Neural cell (in vitro differentiated cells): ENCODE measurements around the gene DHRS3. TPM values are rescaled to one million over a fixed set of nuclear protein-coding genes. Genes with fewer than 3 reads are reported as not detected.

Experiments
- H2AFZ ChIP-seq: fragments of 200-600, 300-800 bp; sonication (generic), shearing (Covaris generic); 2 replicates; pipeline ENCODE4 v1.6.0; 2014; ENCODE audit warnings: low read depth, mild to moderate bottlenecking, antibody characterized with exemption, low read length, moderate library complexity
- H3F3A ChIP-seq: fragments of 200-600 bp; shearing (Covaris generic); 2 replicates; pipeline ENCODE4 v1.6.1; 2016; ENCODE audit warnings: mild to moderate bottlenecking, moderate library complexity, mixed read lengths, antibody characterized with exemption, low read length; ENCODE audit not compliant: insufficient read depth, poor library complexity, severe bottlenecking
- H3K27ac ChIP-seq: fragments of 200-600, 300-800 bp; sonication (generic), shearing (Covaris generic); 2 replicates; pipeline ENCODE4 v1.5.1; 2014; ENCODE audit warnings: mild to moderate bottlenecking, low read length, moderate library complexity
- H3K27me3 ChIP-seq: fragments of 300-800, 200-600 bp; sonication (generic), shearing (Covaris generic); 2 replicates; pipeline ENCODE4 v1.6.0; 2014; ENCODE audit warnings: mild to moderate bottlenecking, low read depth, low read length, moderate library complexity; ENCODE audit not compliant: insufficient read depth
- H3K36me3 ChIP-seq: fragments of 300-800, 200-600 bp; sonication (generic), shearing (Covaris generic); 2 replicates; pipeline ENCODE4 v1.5.1; 2014; ENCODE audit warnings: mild to moderate bottlenecking, antibody characterized with exemption, low read length, moderate library complexity; ENCODE audit not compliant: insufficient read depth
- H3K4me2 ChIP-seq: fragments of 300-800, 200-600 bp; sonication (generic), shearing (Covaris generic); 2 replicates; pipeline ENCODE4 v1.6.0; 2014; ENCODE audit warnings: mild to moderate bottlenecking, low read length
- H3K4me3 ChIP-seq: fragments of 300-800, 200-600 bp; sonication (generic), shearing (Covaris generic); 2 replicates; pipeline ENCODE4 v1.5.1; 2014; ENCODE audit warnings: mild to moderate bottlenecking, low read length, moderate library complexity
- H3K79me2 ChIP-seq: fragments of 200-600 bp; shearing (Covaris generic); replicated peaks from 2 replicates; pipeline ENCODE4 v1.6.0; 2014; ENCODE audit warnings: mild to moderate bottlenecking, low read length, moderate library complexity; ENCODE audit not compliant: insufficient read depth
- H3K9ac ChIP-seq: fragments of 300-800, 200-600 bp; sonication (generic), shearing (Covaris generic); 2 replicates; pipeline ENCODE4 v1.6.1; 2016; ENCODE audit warnings: mild to moderate bottlenecking, low read length, mixed read lengths
- H3K9me2 ChIP-seq: fragments of 200-600 bp; shearing (Covaris generic); 2 replicates; pipeline ENCODE4 v1.6.1; 2016; ENCODE audit warnings: mild to moderate bottlenecking, low read length, mixed read lengths; ENCODE audit not compliant: insufficient read depth
- H3K9me3 ChIP-seq: fragments of 200-600, 300-800 bp; sonication (generic), shearing (Covaris generic); 2 replicates; pipeline ENCODE4 v1.6.1; 2016; ENCODE audit warnings: mild to moderate bottlenecking, mixed run types, low read length, moderate library complexity, mixed read lengths
- H4K20me1 ChIP-seq: fragments of 200-600 bp; shearing (Covaris generic); 2 replicates; pipeline ENCODE4 v1.6.1; 2016; ENCODE audit warnings: mild to moderate bottlenecking, mixed run types; ENCODE audit not compliant: insufficient read depth
- EP300 ChIP-seq: fragments of 450-650 bp; conservative IDR thresholded peaks from 2 replicates; pipeline ENCODE4 v1.6.1; 2014; ENCODE audit warnings: antibody characterized with exemption, mild to moderate bottlenecking, moderate library complexity; ENCODE audit not compliant: poor library complexity, severe bottlenecking
- EZH2 ChIP-seq: fragments of 200-600, 300-800 bp; shearing (Covaris generic), sonication (generic); IDR thresholded peaks from 2 replicates; pipeline ENCODE4 v1.6.1; 2014; ENCODE audit warnings: antibody characterized with exemption, low read length, borderline replicate concordance, mild to moderate bottlenecking; ENCODE audit not compliant: insufficient read depth, poor library complexity, severe bottlenecking
- MXI1 ChIP-seq: fragments of 450-650 bp; conservative IDR thresholded peaks from 2 replicates; pipeline ENCODE4 v1.6.1; 2014; ENCODE audit warnings: antibody characterized with exemption, mild to moderate bottlenecking; ENCODE audit not compliant: poor library complexity, severe bottlenecking
- POLR2AphosphoS5 ChIP-seq: IDR thresholded peaks from 2 replicates; pipeline ENCODE4 v1.6.1; 2012
- RAD21 ChIP-seq: fragments of 450-650 bp; conservative IDR thresholded peaks from 2 replicates; pipeline ENCODE4 v1.6.1; 2014; ENCODE audit warnings: antibody characterized with exemption, mild to moderate bottlenecking, moderate library complexity
- SMC3 ChIP-seq: fragments of 450-650 bp; conservative IDR thresholded peaks from 2 replicates; pipeline ENCODE4 v1.6.1; 2014; ENCODE audit warnings: antibody characterized with exemption, mild to moderate bottlenecking, moderate library complexity; ENCODE audit not compliant: poor library complexity
- TAF1 ChIP-seq: IDR thresholded peaks from 2 replicates; pipeline ENCODE4 v1.6.1; 2012; ENCODE audit warnings: low read depth
- polyA plus RNA-seq: library from polyadenylated mRNA; depleted of rRNA; stranded (reverse); fragments of >200 nt; gene quantifications from 2 replicates; pipeline ENCODE4 v1.2.3, GENCODE V29; 2014
- TF ChIP-seq, protein P1 (sequence below): fragments of 450-650 bp; IDR thresholded peaks from 2 replicates; pipeline ENCODE4 v1.5.1; 2014; ENCODE audit warnings: antibody characterized with exemption, mild to moderate bottlenecking, moderate library complexity; ENCODE audit not compliant: poor library complexity, severe bottlenecking
- TF ChIP-seq, protein P2 (sequence below): IDR thresholded peaks from 2 replicates; pipeline ENCODE4 v1.6.1; 2012; ENCODE audit warnings: borderline replicate concordance

Gene DHRS3
- polyA plus RNA-seq, 1 donor from 2014 or later: 0.22 TPM

DNA sequence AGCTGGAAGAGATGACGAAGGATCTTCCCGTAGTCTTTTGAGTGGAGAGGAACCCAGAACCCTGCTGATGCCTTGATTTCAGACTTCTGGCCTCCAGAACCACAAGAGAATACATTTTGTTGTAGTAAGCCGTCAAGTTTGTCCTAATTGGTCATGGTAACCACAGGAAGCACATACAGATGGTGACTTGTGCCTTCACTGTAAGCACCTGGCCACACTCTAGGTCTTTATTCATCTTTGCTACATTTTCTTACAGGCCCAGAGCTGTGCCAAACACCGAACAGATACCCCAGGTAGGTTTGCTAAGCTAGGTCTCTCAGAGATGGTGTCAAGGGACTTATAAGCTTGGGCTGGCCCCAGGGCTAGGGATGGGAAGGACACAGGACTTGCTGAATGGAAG, 4.8 kb downstream of the DHRS3 start:
- peaks cover 33% of the 10 kb centered on the region for H3K27me3 ChIP-seq
- H3F3A ChIP-seq: peaks cover 3% of the 10 kb centered on the region
- H3K79me2 ChIP-seq: no peaks in the 10 kb centered on the region
- H2AFZ ChIP-seq: no peak overlapping the region
- H3K27ac ChIP-seq: no peak overlapping the region
- no peak overlapping the region for H3K4me3 ChIP-seq
- no peaks in the 10 kb centered on the region for H3K9me2 ChIP-seq
- H4K20me1 ChIP-seq: no peaks in the 10 kb centered on the region
- H3K9me3 ChIP-seq: no peaks in the 10 kb centered on the region
- TF ChIP-seq POLR2AphosphoS5 (no peak), EZH2 (no peak), MXI1 (no peak), RAD21 (no peak), SMC3 (no peak), EP300 (no peak), TAF1 (no peak)
- TF ChIP-seq, protein P1, sequence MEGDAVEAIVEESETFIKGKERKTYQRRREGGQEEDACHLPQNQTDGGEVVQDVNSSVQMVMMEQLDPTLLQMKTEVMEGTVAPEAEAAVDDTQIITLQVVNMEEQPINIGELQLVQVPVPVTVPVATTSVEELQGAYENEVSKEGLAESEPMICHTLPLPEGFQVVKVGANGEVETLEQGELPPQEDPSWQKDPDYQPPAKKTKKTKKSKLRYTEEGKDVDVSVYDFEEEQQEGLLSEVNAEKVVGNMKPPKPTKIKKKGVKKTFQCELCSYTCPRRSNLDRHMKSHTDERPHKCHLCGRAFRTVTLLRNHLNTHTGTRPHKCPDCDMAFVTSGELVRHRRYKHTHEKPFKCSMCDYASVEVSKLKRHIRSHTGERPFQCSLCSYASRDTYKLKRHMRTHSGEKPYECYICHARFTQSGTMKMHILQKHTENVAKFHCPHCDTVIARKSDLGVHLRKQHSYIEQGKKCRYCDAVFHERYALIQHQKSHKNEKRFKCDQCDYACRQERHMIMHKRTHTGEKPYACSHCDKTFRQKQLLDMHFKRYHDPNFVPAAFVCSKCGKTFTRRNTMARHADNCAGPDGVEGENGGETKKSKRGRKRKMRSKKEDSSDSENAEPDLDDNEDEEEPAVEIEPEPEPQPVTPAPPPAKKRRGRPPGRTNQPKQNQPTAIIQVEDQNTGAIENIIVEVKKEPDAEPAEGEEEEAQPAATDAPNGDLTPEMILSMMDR: no peak
- TF ChIP-seq, protein P2, sequence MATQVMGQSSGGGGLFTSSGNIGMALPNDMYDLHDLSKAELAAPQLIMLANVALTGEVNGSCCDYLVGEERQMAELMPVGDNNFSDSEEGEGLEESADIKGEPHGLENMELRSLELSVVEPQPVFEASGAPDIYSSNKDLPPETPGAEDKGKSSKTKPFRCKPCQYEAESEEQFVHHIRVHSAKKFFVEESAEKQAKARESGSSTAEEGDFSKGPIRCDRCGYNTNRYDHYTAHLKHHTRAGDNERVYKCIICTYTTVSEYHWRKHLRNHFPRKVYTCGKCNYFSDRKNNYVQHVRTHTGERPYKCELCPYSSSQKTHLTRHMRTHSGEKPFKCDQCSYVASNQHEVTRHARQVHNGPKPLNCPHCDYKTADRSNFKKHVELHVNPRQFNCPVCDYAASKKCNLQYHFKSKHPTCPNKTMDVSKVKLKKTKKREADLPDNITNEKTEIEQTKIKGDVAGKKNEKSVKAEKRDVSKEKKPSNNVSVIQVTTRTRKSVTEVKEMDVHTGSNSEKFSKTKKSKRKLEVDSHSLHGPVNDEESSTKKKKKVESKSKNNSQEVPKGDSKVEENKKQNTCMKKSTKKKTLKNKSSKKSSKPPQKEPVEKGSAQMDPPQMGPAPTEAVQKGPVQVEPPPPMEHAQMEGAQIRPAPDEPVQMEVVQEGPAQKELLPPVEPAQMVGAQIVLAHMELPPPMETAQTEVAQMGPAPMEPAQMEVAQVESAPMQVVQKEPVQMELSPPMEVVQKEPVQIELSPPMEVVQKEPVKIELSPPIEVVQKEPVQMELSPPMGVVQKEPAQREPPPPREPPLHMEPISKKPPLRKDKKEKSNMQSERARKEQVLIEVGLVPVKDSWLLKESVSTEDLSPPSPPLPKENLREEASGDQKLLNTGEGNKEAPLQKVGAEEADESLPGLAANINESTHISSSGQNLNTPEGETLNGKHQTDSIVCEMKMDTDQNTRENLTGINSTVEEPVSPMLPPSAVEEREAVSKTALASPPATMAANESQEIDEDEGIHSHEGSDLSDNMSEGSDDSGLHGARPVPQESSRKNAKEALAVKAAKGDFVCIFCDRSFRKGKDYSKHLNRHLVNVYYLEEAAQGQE: no peak
- no peak overlapping the region for H3K4me2 ChIP-seq
- no peaks in the 10 kb centered on the region for H3K36me3 ChIP-seq
- no peak overlapping the region for H3K9ac ChIP-seq

DNA sequence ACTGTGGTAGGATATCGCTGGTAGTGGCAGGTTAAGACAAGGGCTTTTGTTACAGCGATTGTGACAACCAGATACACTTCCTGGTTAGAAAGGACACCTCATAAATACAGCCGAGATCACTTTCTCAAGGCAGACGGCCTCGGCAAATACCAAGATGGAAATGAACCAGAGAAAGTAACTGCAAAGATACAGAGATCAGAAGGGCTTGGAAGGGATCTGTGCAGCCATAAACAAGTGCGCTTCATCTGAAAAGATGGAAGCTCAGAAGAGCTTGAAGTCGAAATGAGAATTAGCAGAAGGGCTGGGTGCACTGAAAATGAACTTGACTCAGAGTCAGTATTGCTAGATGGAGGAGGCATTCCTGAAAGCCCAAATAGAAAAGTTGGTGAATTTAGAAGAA, 7.1 kb downstream of the DHRS3 start:
- no peaks in the 10 kb centered on the region for H3K79me2 ChIP-seq
- no peak overlapping the region for H3K9ac ChIP-seq
- H3K9me3 ChIP-seq: no peaks in the 10 kb centered on the region
- no peak overlapping the region for H3K4me2 ChIP-seq
- no peaks in the 10 kb centered on the region for H3F3A ChIP-seq
- H3K27ac ChIP-seq: no peak overlapping the region
- H2AFZ ChIP-seq: no peak overlapping the region
- H3K27me3 ChIP-seq: peaks cover 11% of the 10 kb centered on the region
- no peak overlapping the region for H3K4me3 ChIP-seq
- no peaks in the 10 kb centered on the region for H3K9me2 ChIP-seq
- TF ChIP-seq SMC3 (no peak), POLR2AphosphoS5 (no peak), RAD21 (no peak)
- TF ChIP-seq, protein P2: no peak
- H4K20me1 ChIP-seq: no peaks in the 10 kb centered on the region
- no peaks in the 10 kb centered on the region for H3K36me3 ChIP-seq
